HG03103 (cell line): ENCODE results near the gene AGO3.
"Not testable (repeated sequence)": the region's sequence is repeated elsewhere in the genome, so short reads cannot be mapped to it uniquely, and the experiment has no call there.

Source experiments
- ATAC-seq: cut with Tn5 transposase; IDR thresholded peaks from one replicate; pipeline ENCODE4 v1.9.1; 2021; ENCODE audit warnings: low read depth; ENCODE audit not compliant: unreplicated experiment

AGO3 gene

GRCh38 chr1:35930593-35931445, at the start of gene AGO3:
AGO3 (plus strand) TSS chr1:35931105; CDS start chr1:35931427, 322 bp downstream.
- ATAC-seq: peak; percentile 71

- ATAC-seq: no peak
Measured at GRCh38 chr1:35881850-35882273, 49.0 kb upstream of the AGO3 start.

- ATAC-seq: no peak
Measured at GRCh38 chr1:35882586-35882944, 48.3 kb upstream of the AGO3 start.

- ATAC-seq: peak; percentile 88
Measured at GRCh38 chr1:35882945-35883634, 47.8 kb upstream of the AGO3 start, which contains the start of gene AGO1. AGO1 (plus strand) TSS chr1:35883209; CDS start chr1:35883422, 213 bp downstream.

GRCh38 chr1:35883635-35884101, 47.2 kb upstream of the AGO3 start:
- ATAC-seq: no peak

GRCh38 chr1:35884934-35885333, 46.0 kb upstream of the AGO3 start:
- ATAC-seq: no peak

- ATAC-seq: no peak
Measured at GRCh38 chr1:35885961-35886558, 44.8 kb upstream of the AGO3 start.

- ATAC-seq: no peak
Measured at GRCh38 chr1:35886577-35887431, 44.1 kb upstream of the AGO3 start.

- ATAC-seq: no peak
Measured at GRCh38 chr1:35887508-35887907, 43.4 kb upstream of the AGO3 start.

- no peak for ATAC-seq
Measured at GRCh38 chr1:35888255-35888654, 42.6 kb upstream of the AGO3 start.

GRCh38 chr1:35888981-35889380, 41.9 kb upstream of the AGO3 start:
- not testable (repeated sequence) for ATAC-seq

GRCh38 chr1:35893051-35893879, 37.6 kb upstream of the AGO3 start:
- ATAC-seq: no peak

- peak; percentile 65 for ATAC-seq
Measured at GRCh38 chr1:35894183-35894582, 36.7 kb upstream of the AGO3 start.

- ATAC-seq: no peak
Measured at GRCh38 chr1:35894656-35895055, 36.2 kb upstream of the AGO3 start.

- no peak for ATAC-seq
Measured at GRCh38 chr1:35899941-35900340, 31.0 kb upstream of the AGO3 start.

- no peak for ATAC-seq
Measured at GRCh38 chr1:35901235-35901634, 29.7 kb upstream of the AGO3 start.

GRCh38 chr1:35902671-35903070, 28.2 kb upstream of the AGO3 start:
- no peak for ATAC-seq

- no peak for ATAC-seq
Measured at GRCh38 chr1:35914717-35915116, 16.2 kb upstream of the AGO3 start.

- ATAC-seq: no peak
Measured at GRCh38 chr1:35915693-35916092, 15.2 kb upstream of the AGO3 start.
